Loucy (cell line): ENCODE measurements around the gene PKD1L1.

ENCODE experiments used
- CTCF ChIP-seq: fragments of 200-600 bp; sonication (generic); conservative IDR thresholded peaks from 2 replicates; pipeline ENCODE4 v1.5.1; 2014; ENCODE audit warnings: mild to moderate bottlenecking, antibody characterized with exemption, low read length
- EZH2phosphoT487 ChIP-seq: fragments of 200-600 bp; IDR thresholded peaks from 2 replicates; pipeline ENCODE4 v1.6.1; 2018; ENCODE audit warnings: antibody characterized with exemption, mild to moderate bottlenecking, moderate library complexity, borderline replicate concordance

GRCh38 chr7:47803846-47804245 is 144.4 kb downstream of the PKD1L1 start:
- TF ChIP-seq CTCF (no peak), EZH2phosphoT487 (no peak)
